GM08714 (cell line): ENCODE results near the gene PDK1.
"Not testable (repeated sequence)": the region's sequence is repeated elsewhere in the genome, so short reads cannot be mapped to it uniquely, and the experiment has no call there.

Source experiments
- H3K4me3 ChIP-seq: fragments of 200-500 bp; sonication (Bioruptor generic); 2 replicates; pipeline ENCODE4 v1.5.1; 2014; ENCODE audit warnings: mild to moderate bottlenecking, low read length, inconsistent platforms
- ZNF274 ChIP-seq: IDR thresholded peaks from 2 replicates; pipeline ENCODE4 v1.6.1; 2012; ENCODE audit warnings: mild to moderate bottlenecking, low read depth, low read length

Gene PDK1

DNA sequence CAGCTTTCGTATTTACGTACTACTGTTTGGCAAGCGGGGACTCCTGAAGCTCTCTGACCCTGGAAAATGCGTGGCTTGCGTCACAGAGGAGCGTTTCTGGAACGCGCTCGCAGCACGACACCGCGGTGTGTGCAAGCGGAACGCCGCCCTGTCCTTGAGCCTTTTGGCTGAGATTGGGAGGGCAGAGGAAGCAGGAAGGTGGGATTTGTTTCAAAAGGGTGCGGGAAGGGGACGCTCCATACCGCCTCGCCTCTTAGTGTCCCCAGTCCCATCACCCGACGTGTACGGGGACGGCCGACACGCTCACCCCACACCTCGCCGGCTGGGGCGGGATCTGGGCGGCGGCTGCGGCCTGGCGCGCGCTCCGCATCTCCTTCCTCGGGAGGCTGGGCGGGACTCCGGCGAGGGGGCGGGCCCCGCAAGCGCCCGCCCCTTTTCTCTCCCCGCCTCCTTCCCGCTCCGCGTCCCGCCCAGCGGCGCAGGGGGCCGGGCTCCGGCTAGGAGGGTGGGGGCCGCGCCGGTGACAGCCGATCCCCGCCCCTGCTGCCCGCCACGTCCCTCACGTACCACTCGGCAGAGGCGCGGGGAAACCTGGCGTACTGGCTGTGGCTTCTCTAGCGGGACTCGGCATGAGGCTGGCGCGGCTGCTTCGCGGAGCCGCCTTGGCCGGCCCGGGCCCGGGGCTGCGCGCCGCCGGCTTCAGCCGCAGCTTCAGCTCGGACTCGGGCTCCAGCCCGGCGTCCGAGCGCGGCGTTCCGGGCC, at the start of gene PDK1:
TSS of gene PDK1 (plus strand) at position 569 of the 762 bp plus-strand sequence. CDS start at position 630, 61 bp downstream.
- TF ChIP-seq ZNF274 = no peak
- peak within 1 kb of the TSS; percentile 89 for H3K4me3 ChIP-seq

- no peak for TF ChIP-seq ZNF274
- no peak overlapping the region for H3K4me3 ChIP-seq
These were observed 48.7 kb upstream of the PDK1 start for GRCh38 chr2:172507199-172507598.

DNA sequence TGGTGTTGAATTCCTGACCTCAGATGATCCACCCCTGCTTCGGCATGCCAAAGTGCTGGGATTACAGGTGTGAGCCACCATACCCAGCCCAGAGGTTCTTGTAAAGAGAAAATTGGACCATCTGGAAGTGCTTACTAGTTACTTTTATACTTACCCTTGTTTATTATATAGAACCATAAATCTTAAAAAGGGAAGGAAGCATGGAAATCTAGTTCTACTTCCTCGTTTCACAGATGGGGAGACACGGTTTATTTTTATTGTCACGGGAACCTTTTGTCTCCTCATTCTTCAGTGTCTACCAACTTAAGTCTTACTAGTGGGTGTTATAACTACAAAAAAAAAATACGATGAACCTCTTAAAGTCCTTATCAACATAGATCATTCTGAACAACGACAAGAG, 45.8 kb upstream of the PDK1 start:
- H3K4me3 ChIP-seq = no peak overlapping the region
- TF ChIP-seq ZNF274 = no peak

DNA sequence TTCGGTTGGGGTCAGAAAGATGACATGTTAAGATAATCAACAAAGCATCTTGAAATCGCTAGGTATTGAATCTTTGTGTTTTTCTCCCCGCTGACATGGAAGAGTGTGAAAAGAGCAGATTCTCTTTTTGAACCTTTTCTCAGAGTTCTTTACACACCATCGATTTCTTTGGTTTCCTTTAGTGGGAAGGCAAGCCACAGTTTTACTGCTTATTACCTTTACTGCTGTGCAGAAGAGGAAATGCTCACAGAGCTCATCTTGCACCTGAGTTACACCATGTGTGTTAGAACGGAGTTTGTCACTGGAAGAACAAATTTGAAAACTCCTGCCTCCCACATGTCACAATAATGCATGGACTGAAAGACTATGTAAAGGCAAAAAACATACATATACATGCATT, 45.3 kb upstream of the PDK1 start:
- TF ChIP-seq ZNF274 = no peak
- no peak overlapping the region for H3K4me3 ChIP-seq

DNA sequence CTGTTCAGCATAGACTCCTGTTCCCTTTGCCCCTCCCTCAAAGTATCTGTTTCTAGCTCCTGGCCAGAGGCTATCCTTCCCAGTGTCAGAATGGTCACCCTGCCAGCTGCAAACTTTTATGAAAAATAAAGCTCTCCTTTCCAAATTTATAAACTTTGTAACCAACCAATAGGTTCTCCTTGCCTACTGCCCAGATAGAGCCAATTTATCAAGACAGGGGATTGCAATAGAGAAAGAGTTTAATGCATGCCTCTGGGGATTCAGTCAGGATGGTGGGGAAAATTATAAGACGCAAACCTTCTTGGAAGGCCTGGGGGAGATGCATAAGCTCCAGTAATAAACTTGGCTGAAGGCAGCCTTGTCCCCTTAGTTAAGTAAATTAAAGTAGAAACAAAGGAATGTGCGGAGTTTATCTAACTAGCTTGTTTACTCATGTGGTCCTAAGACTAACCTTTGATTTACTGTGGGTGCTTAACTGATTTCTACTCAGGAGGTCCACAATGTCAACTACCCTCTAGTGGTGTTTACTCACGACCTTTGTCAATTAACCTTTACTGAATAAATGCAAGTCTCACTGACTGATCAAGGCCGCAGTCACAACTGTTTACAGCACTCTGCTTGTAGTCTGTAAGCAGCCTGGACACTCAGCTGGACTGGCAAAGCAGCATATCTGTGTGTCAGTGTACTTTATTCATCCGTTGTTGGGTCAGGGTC, 42.9 kb upstream of the PDK1 start:
- no peak for TF ChIP-seq ZNF274
- H3K4me3 ChIP-seq = no peak overlapping the region

- no peak for TF ChIP-seq ZNF274
These were observed 42.4 kb upstream of the PDK1 start for GRCh38 chr2:172513524-172513900.

GRCh38 chr2:172513935-172514586, 41.8 kb upstream of the PDK1 start:
- TF ChIP-seq ZNF274 = no peak
- H3K4me3 ChIP-seq = no peak overlapping the region

More at GRCh38 chr2:172513524-172513900, 42.4 kb upstream of the PDK1 start:
- no peak overlapping the region for H3K4me3 ChIP-seq

GRCh38 chr2:172516299-172516698, 39.6 kb upstream of the PDK1 start:
- H3K4me3 ChIP-seq = no peak overlapping the region
- TF ChIP-seq ZNF274 = no peak

- TF ChIP-seq ZNF274 = no peak
- no peak overlapping the region for H3K4me3 ChIP-seq
These were observed 36.9 kb upstream of the PDK1 start for GRCh38 chr2:172518995-172519394.

DNA sequence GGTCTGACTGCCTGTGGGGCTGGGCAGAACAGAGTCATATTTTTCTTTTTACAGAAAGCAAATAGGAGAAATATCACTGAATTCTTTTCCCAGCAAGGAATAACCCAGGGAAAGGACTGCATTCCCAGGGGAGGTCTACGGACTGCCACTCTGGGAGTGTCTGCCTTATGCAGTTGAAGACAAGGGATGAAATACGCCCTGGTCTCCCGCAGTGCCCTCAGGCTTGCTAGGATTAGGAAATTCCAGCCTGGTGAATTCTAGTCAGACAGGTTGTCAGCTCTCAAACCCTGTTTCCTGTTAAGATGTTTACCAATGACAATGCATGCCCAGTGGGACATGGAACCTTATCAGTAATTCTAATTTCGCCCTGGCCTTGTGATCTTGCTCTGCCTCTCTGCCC, 30.3 kb upstream of the PDK1 start:
- TF ChIP-seq ZNF274 = no peak
- no peak overlapping the region for H3K4me3 ChIP-seq

GRCh38 chr2:172531309-172531708, 24.6 kb upstream of the PDK1 start:
- no peak for TF ChIP-seq ZNF274
- no peak overlapping the region for H3K4me3 ChIP-seq

GRCh38 chr2:172532461-172532860, 23.4 kb upstream of the PDK1 start:
- H3K4me3 ChIP-seq = not testable (repeated sequence)

DNA sequence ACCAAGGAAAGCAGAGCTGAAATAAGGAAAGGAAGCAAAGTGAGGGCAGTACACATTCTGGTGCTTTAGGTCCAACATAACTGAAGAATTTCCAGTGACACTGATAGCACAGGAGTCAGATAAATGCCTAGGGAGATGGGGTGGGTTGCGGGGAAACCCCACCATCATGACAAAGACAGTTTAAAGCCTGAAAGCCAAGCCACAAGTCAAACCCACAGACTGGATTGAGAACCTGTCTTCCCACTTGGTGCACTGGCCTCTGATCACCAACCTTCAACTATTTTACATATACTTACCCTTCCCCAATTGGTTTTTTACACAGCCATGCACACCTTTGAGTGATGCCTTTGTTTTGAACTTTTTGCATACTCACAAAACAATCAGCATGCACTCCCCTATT, 22.2 kb upstream of the PDK1 start:
- H3K4me3 ChIP-seq = no peak overlapping the region
- TF ChIP-seq ZNF274 = no peak

- no peak for TF ChIP-seq ZNF274
- no peak overlapping the region for H3K4me3 ChIP-seq
These were observed 20.8 kb upstream of the PDK1 start for GRCh38 chr2:172535119-172535518.

DNA sequence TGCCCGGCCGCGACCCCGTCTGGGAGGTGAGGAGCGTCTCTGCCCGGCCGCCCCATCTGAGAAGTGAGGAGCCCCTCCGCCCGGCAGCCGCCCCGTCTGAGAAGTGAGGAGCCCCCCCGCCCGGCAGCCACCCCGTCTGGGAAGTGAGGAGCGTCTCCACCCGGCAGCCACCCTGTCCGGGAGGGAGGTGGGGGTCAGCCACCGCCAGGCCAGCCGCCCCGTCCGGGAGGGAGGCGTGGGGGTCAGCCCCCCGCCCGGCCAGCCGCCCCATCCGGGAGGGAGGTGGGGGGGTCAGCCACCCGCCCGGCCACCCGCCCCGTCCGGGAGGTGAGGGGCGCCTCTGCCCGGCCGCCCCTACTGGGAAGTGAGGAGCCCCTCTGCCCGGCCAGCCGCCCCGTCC, 18.0 kb upstream of the PDK1 start:
- not testable (repeated sequence) for H3K4me3 ChIP-seq
